SKM-1 treated with dmso at 0.1 percent for 144 hours (cell line): ENCODE measurements around the gene R3HDM4.

Experiments
- DNase-seq: peaks from one replicate; lab custom pipeline; 2025; ENCODE audit not compliant: unreplicated experiment; lab: John Stamatoyannopoulos, UW

The R3HDM4 gene

DNA sequence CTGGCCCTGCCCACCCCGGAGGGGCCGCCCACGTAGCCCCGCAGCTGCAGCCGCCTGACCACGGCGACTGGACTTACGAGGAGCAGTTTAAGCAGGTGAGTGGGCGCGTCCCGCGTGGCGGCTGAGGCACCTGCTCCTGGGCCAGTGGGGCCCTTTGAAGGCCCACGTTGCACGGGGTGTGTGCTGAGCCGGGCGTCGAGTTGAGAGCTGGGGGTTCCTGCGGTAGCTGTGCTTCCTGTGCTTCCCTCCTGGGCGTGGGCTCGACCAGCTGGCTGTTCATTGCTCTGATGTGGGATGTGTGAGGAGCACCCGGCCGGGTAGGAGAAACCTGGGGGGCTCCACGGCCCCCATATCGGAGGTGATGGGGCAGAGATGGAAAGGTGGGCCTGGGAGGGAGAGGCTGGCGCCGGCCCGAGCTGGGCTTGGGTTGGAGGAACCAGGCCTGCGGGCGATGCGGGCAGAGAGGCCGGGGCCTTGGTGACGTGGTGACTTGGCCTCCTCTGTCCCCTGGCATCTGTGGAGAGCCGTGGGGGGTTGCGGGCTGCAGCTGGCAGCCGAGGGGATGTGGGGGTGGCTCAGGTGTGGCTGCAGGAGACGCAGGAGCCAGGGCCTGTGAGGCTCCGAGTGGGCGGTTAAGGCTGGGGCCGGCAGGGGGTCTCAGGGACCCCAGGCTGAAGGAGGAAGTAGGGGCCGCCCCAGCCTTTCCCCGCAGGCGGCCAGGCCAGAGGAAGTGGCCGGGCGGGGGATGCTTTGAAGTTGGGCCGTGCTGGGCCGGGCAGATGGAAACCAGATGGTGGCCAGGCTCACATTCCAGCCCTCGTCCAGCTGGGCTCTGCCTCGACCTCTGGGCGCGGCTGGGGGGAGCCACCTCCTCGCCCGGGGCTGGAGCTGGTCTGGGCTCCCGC is 19.9 kb upstream of the R3HDM4 start:
- DNase-seq, result no peak

DNA sequence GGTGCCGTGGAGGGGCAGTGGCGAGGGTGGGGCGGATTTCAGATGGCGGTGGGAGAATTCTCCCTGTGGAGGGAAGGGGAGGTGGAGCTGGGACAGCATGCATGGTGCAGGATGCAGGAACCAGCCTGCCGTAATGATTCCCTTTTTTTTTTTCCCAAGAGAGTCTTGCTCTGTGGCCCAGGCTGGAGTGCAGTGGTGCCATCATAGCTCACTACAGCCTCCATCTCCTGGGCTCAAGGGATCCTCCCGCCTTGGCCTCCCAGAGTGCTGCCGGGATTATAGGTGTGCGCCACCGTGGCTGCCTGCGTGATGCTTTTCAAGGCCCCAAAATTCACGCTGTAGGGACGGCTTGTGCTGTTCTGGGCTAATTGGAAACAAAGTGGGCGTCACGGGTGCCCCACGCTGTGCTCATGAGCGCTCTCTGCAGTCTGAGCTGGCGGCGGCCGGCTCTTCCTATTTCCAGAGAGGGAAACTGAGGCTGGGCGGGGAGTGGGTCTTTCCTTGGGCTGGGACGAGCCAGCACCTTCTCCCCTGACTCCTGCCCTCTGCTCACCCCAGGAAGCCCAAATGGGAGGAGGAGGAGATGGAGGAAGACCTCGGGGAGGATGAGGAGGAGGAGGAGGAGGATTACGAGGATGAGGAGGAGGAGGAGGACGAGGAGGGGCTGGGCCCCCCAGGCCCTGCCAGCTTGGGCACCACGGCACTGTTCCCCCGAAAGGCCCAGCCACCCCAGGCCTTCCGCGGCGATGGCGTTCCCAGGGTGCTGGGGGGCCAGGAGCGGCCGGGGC is 19.0 kb upstream of the R3HDM4 start:
- DNase-seq, result no peak

GRCh38 chr19:929891-930258 is 16.9 kb upstream of the R3HDM4 start:
- no peak for DNase-seq

DNA sequence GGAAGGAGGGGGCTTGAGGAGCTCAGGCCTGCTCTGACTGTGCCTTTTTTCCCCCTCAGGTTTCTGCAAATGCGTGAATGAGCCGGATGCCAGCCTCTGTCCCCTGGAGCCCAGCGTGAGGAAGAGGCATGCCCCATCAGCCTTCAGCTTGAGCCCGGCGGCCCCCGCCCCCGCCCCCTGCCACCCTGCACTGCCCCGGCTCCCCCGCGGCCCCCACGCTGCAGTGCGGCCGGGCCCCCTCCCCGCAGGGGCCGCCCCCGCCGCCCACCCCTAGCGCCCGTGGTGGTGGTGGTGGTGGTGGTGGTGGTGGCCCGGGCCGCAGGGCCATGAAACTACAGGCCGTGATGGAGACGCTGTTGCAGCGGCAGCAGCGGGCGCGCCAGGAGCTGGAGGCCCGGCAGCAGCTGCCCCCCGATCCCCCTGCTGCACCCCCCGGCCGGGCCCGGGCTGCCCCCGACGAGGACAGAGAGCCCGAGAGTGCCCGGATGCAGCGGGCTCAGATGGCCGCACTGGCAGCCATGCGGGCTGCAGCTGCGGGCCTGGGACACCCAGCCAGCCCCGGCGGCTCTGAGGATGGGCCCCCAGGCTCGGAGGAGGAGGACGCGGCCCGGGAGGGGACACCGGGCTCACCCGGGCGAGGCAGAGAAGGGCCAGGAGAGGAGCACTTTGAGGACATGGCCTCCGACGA is 16.3 kb upstream of the R3HDM4 start:
- no peak for DNase-seq

GRCh38 chr19:928471-929202 is 15.6 kb upstream of the R3HDM4 start:
- no peak for DNase-seq

- DNase-seq, result no peak
Measured at GRCh38 chr19:927780-928401, 14.9 kb upstream of the R3HDM4 start.

- no peak for DNase-seq
Measured at GRCh38 chr19:927351-927779, 14.3 kb upstream of the R3HDM4 start.

GRCh38 chr19:926589-927350 is 13.8 kb upstream of the R3HDM4 start:
- peak; percentile 89 for DNase-seq

DNA sequence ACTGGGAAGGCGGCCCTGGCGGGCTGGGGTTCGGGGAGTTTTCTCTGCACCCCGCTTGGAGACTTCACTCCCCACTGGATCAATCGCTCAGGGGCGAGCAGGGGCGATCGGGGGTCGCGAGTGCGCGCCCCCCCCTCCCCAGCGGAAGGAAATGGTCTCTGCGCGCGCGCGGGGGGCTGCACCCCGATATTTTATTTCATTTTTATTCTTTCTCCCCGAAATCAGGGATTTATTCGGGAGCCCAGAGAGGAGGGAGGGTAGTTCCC is 13.2 kb upstream of the R3HDM4 start:
- no peak for DNase-seq

DNA sequence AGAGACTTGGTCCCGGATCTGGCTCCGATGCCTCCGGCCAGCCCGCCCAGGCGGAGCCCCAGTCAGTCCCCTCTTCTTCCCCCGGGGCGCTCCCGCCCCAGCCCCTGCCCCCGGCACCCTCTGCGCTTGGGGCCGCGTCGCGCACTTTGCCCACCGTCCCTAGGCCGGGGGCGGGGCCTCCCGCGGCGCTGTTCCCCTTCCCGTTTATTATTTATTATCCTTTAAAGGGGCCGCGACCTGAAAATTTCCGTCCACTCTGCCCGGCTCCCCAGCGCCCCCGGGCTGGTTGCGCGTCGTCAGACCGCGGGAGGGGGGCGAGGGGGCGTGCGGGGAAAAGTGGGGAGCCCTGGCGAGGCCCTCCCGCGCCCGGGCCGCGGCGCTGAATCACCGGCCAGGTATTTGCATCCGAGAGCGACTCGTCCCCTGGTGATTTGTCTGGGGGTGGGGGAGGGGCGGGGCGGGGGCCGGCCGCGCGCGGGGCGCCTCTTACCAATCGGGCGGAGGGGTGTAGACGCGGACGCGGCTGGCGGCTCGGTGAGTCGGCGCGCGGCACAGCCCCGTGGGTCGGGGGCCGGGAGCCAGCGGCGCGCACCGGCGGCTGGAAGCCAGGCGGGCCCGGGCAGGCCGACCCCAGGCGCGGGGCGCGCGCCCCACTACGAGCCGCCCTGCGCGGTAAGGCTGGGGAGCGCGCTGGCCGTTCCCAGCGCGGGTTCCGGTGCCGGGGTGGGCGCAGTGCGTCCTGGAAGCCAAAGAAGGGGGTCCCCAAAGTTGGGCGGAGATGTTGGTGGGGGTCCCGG is 12.7 kb upstream of the R3HDM4 start, which contains the start of gene ARID3A:
Gene ARID3A, plus strand, starts transcription at position 510 of the 797 bp plus-strand sequence. CDS start 3,494 bp downstream, outside the sequence.
- peak; percentile 91 for DNase-seq

- DNase-seq, result peak; percentile 91
Measured at GRCh38 chr19:925087-925525, 12.1 kb upstream of the R3HDM4 start.

DNA sequence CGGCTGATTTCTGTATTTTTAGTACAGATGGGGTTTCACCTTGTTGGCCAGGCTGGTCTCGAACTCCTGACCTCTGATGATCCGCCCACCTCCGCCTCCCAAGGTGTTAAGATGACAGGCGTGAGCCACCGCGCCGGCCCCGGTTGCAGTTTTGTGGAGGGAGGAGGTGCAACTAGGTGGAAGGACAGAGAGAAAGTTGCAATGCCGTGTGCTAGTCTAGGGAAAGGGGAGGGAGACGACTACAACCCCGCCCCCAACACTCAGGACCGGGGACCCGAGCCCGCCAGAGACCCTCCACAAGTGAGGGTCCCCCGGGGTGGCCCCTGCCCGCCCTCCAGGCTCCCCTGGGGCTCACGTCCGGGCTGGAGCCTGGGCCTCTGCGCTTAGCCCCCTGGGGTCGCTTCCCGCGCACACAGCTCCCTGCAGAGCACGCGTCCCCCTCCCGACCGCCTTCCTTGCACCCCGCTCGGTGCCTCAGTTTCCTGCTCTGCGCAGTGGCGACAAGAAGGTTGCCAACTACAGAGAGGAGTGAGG is 11.6 kb upstream of the R3HDM4 start:
- DNase-seq, result peak; percentile 22

GRCh38 chr19:920051-920864 is 7.2 kb upstream of the R3HDM4 start:
- DNase-seq, result no peak

DNA sequence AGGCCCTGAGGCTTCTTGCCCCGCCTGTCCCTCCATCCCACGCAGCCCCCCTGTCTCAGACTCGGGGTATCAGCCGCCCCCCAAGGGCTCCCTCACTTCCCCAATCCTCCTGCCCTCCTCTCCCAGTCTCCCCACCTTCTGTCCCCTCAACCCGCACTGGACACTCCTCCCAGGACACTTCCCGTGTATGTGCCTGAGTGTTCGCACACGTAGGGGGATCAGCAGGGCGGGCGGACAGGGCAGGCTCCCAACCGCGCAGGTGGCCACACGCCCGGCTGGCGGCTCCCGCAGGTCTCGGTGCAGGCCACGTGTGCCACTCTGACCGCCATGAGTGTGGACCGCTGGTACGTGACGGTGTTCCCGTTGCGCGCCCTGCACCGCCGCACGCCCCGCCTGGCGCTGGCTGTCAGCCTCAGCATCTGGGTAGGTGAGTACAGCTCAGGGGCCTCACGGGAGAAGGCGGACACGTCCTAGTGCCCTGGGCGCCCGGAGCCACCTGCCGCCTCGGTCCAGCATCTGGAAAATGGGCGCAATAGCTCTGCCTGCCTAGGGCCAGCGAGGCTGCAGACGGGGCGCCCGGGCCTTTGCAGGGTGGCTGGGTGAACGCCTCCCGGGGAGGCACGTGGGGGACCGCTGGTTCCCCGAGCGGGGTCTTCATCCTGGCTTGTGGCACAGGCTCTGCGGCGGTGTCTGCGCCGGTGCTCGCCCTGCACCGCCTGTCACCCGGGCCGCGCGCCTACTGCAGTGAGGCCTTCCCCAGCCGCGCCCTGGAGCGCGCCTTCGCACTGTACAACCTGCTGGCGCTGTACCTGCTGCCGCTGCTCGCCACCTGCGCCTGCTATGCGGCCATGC is 6.4 kb upstream of the R3HDM4 start:
- DNase-seq, result no peak

DNA sequence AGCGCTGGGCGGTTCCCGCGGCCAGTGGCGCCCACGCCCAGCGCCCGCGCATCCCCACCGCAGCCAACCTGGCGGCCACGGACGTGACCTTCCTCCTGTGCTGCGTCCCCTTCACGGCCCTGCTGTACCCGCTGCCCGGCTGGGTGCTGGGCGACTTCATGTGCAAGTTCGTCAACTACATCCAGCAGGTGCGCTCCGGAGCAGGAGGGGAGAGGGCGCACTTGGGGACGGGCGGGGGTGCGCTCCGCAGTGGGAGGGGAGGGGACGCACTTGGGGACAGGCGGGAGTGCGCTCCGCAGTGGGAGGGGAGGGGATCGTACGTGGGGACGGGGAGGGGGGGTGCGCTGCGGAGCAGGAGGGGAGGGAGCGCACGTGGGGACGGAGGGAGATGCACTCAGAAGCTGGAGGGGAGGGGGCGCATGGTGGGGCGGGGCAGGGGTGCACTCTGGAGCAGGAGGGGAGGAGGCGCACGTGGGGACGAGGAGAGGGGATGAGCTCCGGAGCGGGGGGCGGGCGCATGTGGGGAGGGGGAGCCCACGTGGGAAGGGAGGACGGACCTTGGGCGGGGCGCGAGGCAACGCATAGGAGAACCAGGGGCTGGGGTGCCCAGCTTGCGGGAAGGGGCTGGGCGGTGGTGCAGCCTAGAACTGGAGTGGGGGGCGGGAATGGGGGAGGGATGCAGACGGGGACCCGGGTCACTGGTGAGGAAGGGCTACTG is 5.6 kb upstream of the R3HDM4 start:
- no peak for DNase-seq

GRCh38 chr19:918152-918437 is 5.1 kb upstream of the R3HDM4 start:
- DNase-seq, result no peak
